ENCODE measurements around the gene ZMIZ1.

DNA sequence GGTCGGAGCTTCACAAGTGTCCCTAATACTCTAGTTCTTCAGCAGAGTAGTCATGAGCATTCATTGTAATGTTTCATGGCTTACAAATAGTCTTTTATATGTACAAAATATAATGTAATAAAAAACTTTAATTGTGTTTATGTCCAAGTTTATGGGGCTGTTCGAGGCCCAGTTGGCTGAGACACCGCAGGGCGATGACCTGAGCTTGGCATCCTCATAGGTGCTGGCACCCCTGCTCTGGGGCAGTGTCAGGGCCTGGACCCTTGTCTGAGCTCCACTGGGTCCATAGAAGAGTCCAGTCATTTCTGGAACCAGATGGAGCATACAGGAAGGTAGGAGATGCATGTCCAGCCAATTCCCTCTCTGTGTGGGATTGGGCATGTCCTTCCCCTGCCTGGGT, 12.9 kb upstream of the ZMIZ1 start:
- TF ChIP-seq, protein P1, sequence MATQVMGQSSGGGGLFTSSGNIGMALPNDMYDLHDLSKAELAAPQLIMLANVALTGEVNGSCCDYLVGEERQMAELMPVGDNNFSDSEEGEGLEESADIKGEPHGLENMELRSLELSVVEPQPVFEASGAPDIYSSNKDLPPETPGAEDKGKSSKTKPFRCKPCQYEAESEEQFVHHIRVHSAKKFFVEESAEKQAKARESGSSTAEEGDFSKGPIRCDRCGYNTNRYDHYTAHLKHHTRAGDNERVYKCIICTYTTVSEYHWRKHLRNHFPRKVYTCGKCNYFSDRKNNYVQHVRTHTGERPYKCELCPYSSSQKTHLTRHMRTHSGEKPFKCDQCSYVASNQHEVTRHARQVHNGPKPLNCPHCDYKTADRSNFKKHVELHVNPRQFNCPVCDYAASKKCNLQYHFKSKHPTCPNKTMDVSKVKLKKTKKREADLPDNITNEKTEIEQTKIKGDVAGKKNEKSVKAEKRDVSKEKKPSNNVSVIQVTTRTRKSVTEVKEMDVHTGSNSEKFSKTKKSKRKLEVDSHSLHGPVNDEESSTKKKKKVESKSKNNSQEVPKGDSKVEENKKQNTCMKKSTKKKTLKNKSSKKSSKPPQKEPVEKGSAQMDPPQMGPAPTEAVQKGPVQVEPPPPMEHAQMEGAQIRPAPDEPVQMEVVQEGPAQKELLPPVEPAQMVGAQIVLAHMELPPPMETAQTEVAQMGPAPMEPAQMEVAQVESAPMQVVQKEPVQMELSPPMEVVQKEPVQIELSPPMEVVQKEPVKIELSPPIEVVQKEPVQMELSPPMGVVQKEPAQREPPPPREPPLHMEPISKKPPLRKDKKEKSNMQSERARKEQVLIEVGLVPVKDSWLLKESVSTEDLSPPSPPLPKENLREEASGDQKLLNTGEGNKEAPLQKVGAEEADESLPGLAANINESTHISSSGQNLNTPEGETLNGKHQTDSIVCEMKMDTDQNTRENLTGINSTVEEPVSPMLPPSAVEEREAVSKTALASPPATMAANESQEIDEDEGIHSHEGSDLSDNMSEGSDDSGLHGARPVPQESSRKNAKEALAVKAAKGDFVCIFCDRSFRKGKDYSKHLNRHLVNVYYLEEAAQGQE (IDR thresholded peaks at IDR 0.05; ENCODE audit: insufficient read depth in 1 of 2, low read depth in 2 of 2, low read length in 1 of 2): no peak
- TF ChIP-seq POLR2AphosphoS5 (IDR thresholded peaks at IDR 0.05; ENCODE audit: low read depth, low read length): no peak
- TF ChIP-seq, protein P2, sequence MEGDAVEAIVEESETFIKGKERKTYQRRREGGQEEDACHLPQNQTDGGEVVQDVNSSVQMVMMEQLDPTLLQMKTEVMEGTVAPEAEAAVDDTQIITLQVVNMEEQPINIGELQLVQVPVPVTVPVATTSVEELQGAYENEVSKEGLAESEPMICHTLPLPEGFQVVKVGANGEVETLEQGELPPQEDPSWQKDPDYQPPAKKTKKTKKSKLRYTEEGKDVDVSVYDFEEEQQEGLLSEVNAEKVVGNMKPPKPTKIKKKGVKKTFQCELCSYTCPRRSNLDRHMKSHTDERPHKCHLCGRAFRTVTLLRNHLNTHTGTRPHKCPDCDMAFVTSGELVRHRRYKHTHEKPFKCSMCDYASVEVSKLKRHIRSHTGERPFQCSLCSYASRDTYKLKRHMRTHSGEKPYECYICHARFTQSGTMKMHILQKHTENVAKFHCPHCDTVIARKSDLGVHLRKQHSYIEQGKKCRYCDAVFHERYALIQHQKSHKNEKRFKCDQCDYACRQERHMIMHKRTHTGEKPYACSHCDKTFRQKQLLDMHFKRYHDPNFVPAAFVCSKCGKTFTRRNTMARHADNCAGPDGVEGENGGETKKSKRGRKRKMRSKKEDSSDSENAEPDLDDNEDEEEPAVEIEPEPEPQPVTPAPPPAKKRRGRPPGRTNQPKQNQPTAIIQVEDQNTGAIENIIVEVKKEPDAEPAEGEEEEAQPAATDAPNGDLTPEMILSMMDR (IDR thresholded peaks at IDR 0.05): no peak
